Measurements from ENCODE around the gene COL16A1.

Gene COL16A1

DNA sequence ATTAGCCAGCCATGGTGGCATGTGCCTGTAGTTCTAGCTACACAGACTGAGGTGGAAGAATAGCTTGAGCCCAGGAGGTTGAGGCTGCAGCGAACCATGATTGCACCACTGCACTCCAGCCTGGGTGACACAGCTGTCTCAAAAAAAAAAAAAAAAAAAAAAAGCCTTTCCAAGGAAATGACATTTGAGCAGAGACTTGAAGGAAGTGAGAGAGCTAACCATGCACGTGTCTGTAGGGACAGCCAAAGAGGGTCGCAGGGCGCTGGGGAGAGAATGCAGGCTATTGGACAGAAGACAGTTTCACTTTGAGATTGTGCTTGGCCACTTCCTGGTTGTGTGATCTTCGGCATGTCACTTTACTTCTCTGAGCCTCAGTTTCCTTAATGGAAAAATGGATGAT is 79.5 kb downstream of the COL16A1 start:
- no peak for DNase-seq (ENCODE audit: low spot score)

DNA sequence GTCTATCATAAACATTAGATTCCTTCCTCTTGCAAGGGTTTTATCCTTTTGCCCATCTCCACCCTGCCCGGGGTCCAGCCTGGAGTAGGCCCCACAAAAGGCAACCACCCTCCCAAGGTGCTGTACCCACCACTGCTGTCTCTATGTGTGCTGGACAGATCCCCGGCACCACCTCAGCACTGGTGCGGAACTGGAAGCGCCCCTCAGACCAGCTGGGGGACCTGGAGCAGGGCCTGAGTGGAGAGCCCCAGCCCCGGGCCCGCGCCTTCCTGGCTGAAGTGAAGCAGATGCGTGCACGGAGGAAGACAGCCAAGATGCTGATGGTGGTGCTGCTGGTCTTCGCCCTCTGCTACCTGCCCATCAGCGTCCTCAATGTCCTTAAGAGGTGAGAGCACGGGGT is 80.5 kb downstream of the COL16A1 start:
- DNase-seq (ENCODE audit: low spot score): no peak

DNA sequence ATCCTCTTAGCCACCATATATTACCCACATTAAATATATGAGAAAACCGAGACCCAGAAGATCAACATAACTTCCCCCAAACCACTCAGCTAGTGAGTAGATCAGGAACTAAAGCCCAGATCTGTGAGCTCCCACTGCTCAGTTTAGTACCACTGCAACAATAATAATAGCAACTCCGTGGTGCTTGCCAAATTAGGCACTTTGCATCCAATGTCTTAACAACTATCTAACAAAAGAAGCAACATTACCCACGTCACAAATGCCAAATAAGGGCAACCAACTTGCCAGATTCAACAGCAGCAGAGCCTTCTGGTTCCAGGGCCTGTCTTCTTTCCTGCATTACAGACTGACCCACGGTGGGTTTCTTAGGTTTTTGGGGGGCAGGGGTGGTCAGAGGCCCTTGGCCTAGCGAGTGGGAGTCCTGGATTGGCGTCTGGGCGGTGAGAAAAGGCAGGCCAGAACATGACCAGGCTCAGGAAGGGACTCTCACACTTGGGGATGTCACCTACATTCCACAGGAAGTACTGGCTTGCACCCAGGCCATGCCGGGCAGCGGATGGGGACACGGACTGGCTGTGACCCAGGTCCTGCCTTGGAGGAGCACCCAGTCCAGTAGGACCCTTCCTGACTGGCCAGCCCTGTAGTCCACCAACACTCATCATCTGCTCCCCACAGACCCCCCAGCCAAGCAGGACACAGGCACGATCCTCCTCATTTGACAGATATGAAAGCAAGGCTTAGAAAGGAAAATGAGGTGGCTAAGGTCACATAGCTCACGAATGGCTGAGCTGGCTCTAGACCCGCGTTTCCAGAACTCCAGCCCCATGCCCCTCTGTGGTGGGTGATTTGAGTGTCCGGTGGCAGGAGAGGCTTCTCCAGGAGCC is 81.7 kb downstream of the COL16A1 start:
- no peak for DNase-seq (ENCODE audit: low spot score)

DNA sequence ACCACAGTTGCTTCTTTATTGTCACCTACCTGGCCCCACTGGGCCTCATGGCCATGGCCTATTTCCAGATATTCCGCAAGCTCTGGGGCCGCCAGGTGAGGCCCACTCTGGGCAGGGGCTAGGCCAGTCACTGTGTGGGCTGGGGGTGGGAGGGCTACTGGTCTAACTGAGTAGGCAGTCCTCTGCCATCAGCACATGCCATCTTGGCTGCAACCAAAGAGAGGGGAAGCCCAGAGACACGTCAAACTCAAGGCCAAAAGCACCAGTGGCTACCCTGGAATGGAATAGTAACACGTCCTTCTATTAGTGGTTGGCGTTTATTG is 82.4 kb downstream of the COL16A1 start:
- DNase-seq (ENCODE audit: low spot score): no peak

DNA sequence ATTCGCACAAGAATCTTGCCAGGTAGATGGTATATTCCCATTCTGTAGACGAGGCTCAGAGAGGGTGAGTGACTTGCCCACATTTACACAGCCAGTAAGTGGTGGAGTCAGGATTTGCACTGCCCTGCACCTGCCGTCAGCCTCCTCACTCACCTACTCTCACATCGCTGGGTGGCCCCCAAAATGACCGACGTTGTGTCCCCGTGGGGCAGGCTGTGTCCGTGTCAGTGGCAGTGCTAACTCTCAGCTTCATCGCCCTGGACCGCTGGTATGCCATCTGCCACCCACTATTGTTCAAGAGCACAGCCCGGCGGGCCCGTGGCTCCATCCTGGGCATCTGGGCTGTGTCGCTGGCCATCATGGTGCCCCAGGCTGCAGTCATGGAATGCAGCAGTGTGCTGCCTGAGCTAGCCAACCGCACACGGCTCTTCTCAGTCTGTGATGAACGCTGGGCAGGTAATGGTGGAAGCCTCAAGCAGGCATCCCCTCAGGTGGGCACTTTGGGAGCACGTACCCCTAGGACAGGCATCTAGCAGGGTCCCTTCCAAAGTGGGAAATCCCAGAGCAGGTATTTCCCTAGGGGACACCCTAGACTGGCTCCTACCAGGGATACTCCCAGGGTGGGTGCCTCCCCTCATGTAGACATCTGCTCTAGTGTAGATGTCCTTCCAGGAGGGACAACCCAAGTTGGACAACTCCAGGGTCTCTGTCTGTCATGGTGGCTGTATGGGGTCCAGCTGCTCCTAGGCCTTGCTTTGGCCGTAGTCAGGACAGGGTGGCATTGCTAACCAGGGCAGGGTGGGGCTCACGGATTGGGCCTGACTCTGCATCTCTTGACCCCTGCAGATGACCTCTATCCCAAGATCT is 83.0 kb downstream of the COL16A1 start:
- DNase-seq (ENCODE audit: low spot score): no peak

DNA sequence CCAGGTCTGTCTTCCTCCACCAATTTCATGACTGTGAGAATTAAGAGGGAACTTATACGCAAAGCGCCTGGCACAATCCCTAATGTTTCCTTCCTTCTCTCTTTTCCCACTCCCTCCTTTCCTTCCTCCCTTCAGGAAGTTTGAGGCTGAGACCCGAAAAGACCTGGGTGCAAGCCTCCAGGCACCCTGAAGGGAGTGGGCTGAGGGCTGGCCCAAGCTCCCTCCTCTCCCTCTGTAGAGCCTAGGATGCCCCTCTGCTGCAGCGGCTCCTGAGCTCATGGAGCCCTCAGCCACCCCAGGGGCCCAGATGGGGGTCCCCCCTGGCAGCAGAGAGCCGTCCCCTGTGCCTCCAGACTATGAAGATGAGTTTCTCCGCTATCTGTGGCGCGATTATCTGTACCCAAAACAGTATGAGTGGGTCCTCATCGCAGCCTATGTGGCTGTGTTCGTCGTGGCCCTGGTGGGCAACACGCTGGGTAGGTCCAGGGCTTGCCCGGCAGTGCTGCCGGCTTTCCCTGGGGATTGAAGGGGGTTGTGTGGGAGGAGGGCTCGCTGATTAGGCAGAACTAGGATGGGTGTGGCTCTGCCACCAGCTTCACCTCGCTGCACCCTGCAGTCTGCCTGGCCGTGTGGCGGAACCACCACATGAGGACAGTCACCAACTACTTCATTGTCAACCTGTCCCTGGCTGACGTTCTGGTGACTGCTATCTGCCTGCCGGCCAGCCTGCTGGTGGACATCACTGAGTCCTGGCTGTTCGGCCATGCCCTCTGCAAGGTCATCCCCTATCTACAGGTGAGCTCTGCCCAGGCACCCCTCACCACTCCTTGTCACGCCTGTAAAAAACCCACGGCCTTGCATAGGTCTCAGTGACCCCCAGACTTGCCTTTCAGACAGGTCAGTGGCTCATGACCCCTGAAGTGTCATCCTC is 84.6 kb downstream of the COL16A1 start:
- no peak for DNase-seq (ENCODE audit: low spot score)

DNA sequence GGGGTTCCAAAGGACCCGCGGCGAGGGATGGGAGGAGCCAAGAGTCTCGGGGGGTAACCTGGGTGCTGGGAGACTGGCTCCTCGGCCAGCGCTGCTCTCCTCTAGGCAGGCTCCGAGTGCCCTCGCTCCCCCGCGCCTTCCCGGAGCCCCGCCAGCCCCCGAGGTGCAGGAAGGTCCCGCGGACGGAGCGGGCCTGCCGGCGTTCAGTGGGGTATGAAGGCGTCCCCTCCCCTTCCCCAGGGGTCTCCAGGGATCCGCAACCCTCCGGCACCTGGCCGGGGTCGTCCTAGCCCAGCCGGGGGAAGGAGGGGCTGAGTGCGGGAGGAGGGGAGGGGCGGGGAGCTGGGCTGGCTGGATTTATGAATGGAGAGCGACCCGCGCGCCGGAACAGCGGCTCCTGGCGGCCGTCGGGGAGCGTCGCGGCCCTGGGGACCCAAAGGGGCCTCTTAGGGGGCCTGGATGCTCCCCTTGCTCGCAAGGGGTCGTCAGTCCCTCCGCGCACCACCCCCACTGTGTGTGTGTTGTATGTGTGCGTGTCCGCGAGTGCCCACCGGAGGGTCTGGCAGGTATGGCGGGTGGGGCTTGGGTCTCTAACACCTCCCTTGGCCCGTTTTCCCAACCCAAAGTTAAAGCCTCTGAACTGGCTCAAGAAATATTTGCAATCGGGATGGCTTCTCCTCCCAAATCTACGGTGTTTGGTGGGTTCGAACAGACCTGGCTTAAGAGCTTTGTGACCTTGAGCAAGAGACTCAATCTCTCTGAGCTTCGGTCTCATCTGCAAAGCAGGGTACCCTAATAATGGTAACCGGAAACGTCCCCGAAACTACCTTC is 85.7 kb downstream of the COL16A1 start:
- peak; percentile 83 for DNase-seq (ENCODE audit: low spot score)

DNA sequence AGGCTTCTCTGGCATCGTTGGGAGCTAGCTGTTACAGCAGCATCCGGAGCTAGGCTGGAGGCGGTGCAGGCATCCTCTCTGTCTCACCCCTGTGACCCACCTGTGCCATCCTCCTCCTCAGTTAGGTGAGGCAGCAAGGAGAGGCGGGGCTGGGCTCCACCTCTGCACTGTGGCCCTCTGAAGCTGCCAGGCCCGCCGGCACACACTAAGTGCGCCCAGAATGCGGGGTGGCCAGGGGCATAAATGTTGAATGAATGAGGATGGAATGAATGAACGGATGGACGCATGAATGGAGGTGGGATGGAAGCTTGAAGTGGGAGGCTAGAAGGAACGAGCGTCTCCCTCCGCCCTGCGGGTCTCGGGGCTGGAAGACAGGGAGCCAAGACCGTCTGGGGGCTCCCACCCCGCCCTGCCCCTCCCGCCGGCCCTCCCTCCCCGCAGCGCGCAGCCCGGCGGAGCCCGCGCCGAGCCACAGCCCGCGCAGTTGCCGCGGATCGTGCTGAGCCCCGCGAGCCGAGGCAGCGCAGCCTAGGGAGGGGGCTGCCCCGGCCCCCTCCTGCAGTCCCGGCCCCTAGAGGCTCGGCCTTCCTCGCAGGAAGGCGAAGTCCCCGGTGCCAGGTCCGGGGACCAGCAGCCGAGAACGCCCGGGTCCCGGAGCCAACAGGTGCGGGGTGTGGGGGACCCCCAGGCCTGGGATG is 86.5 kb downstream of the COL16A1 start, which contains the start of gene HCRTR1:
HCRTR1 (plus strand) TSS at position 472 of the 698 bp plus-strand sequence. CDS start 1,504 bp downstream, outside the sequence.
- DNase-seq (ENCODE audit: low spot score): no peak

DNA sequence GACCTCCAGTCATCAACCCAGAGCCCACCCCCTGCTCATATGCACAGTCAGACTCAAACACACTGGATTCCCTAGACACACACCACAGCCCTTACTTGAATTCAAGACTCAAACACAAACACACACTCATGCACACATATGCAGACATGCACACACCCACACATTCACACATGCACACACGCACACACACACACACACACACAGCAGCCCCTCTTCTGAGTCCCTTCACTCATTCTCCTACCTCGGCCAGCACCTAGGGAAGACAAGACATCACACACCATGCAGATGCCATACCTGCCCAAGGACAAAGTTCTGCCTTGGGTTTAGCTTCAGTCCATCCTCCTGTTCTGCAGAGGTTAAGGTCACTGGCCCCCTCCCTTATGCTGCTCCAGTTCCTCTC is 87.9 kb downstream of the COL16A1 start:
- DNase-seq (ENCODE audit: low spot score): no peak

DNA sequence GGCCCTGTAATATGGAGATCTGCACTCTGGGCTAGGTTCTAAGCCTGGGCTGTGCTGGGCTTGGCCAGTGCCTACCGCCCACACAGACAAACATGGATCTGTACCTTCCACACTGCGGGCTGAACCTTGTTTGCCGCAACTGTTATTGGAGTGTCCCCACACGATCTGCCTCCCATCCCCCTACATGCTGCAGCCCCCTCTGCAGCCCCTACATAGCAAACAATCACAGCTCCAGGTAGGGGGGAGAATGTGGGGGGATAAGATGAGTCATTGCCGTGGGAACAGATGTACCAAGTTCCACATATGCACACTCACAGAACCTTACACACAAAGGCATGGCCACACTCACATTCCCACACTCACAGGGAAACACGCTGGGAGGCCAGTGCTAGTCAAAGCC is 88.4 kb downstream of the COL16A1 start:
- DNase-seq (ENCODE audit: low spot score): no peak

DNA sequence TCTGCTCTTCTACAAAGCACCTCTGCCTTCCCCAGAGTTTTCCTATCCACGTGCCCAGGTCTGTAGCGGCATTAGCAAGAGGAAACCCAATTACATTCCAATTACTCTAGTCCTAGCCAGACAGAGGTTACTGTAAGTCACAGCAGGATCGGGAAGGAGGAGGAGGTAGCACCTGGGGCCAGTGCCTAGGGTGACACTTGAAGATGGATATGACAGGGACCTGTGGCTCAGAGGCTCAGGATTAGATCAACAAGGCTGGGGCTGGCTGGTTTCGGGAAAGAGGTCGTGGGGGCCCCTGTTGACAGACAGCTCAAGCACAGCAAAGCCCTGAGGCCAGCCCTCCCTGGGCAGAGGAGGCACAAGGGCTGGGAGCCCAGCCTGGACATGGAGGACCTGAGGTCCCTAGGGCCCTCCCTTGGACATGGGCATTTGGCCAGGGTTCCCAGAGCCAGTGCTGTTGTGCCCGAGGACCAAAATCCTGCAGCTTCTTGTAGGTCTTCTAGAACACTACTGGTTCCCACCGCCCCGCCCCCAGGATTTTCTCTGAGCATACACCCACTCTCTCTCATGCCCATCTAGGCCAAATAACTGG is 89.3 kb downstream of the COL16A1 start:
- no peak for DNase-seq (ENCODE audit: low spot score)

DNA sequence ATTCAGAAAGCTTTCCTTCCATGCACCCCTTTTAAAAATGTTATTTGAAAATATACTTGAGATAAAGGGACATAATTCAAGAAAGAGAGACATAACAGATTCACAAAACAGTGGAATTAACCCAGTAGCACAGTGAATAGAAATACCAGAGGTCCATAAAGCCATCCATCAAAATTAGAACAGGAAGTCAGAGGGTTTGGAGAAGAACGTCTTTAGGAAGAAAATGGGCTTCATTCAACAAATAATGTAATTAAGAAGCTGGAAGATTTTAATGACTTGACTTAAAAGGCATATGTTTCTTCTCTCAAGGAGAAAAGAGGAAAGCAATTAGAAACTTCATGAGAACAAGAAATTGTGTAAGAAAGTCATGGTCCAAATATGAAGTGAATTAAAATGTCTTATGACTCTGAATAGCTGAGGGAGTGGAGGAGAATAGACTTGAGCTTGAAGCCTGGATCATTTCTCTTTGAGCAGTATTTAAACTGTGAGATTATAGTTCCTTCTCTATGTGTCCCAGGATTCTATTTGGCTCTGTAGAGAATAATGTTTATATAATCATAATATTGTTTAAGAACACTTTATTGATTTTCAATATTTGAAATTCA is 94.2 kb downstream of the COL16A1 start:
- no peak for DNase-seq (ENCODE audit: low spot score)

DNA sequence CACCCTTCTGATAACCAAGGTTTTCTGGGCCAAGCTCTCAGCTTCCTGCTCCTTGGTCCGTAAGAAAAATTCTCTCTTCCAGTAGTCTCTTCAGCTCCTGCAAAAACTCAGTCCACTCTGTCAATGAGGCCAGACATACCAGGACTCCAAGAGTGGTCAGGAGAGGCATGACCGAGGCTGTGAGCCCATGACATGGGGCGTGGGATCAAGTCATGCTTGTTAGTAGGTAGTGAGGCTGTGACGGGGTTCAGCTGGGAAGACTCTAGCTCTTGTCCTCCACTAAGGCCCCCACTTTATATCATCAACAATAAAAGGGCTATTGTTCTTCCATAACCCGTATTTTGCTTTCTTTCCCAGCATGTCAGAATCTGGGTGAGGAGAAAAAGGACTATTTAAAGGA is 96.5 kb downstream of the COL16A1 start:
- no peak for DNase-seq (ENCODE audit: low spot score)

DNA sequence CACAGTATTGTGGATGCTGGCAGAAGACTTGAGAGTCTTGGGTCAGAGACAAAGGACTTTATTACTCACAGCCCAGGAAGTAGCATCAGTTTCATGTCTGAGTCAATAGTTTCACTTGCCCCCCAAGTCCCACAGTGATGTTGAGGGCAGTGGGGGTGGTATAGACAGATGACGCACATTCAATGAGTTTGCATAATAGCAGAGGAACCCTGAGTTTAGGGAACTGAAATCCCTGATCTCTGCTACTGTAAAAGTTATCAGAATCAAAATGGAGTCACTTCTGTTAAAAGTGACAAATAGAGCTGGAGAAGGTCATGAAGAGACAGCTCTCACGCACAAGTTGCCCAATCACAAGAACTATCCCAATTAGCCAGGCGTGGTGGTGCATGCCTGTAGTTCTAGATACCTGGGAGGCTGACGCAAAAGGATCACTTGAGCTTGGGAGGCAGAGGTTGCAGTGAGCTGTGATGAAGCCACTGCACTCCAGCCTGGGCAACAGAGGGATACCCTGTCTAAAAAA is 97.8 kb downstream of the COL16A1 start:
- DNase-seq (ENCODE audit: low spot score): peak; percentile 37
